ENCODE data around the gene KSR2.

- TF ChIP-seq CTCF (IDR thresholded peaks at IDR 0.05) (no peak), POLR2A (IDR thresholded peaks at IDR 0.05) (no peak)
These were observed 322.3 kb downstream of the KSR2 start for GRCh38 chr12:117646520-117646919.
